HG03103 (cell line): Measurements from ENCODE around the gene SNAP29.

ENCODE experiments used
- ATAC-seq: cut with Tn5 transposase; IDR thresholded peaks from one replicate; pipeline ENCODE4 v1.9.1; 2021; ENCODE audit warnings: low read depth; ENCODE audit not compliant: unreplicated experiment

SNAP29 gene

DNA sequence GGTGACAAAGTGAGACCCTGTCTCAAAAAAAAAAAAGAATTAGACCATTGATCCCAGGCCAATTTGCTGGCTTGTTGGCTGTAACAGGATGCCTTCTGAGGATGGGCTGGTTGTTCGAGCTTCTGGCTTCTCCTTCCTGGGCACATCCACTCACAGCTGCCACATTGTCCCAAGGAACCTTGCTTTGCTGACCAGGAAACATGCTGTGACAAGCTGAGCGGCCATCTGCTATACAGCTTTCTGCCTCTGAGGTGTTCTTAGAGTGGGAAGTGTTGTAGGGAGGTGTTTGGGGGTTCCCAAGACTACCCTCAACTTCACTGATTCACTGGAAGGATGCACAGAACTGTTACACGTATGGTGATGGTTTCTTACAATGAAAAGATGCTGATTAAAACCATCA, 6.5 kb downstream of the SNAP29 start:
- no peak for ATAC-seq

DNA sequence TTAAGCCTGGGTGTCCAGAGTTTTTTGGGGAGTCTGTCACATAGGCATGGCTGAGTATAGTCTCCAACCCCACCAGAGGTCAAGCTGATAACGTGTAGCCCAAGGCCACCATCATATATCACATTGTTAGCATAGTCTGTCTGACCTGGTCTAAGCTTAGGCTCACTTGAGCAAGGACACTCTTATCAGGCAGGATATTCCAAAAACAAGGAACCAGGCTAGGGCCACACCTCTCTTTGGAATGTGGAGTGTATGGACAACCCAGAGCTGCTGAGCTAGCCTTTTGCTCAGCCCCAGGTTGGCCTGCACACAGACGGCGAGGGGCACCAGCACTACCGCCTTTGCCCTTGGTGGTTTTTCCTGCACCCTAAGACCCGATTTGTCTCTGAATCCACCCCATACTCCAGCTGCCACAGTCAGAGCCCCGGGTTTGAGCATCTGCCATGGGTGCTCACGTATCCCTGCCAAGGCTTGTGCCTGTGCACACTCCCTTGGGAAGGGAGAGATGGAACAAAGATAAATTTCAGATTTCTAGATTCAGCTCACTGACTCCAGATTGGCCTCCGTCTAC, 7.2 kb downstream of the SNAP29 start:
- ATAC-seq, result no peak

DNA sequence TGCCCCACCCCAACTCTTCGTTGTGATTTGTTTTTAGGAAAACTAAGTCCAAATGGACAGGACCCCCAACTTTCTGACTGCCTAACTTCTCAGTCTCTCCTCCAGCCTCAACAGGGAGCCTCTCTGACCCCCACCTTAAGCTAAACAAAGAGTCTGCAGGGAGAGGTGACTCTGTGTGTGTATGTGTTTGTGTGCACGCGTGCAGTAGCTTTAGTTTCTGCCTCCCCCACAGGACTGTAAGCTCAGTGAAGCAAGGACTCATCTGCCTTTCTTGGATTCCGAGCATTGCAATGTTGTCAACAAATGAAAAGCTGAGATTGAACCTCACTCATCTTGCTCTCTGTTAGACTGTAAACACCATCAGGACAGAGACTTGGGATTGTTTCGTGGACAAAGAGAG, 7.9 kb downstream of the SNAP29 start:
- ATAC-seq, result no peak

DNA sequence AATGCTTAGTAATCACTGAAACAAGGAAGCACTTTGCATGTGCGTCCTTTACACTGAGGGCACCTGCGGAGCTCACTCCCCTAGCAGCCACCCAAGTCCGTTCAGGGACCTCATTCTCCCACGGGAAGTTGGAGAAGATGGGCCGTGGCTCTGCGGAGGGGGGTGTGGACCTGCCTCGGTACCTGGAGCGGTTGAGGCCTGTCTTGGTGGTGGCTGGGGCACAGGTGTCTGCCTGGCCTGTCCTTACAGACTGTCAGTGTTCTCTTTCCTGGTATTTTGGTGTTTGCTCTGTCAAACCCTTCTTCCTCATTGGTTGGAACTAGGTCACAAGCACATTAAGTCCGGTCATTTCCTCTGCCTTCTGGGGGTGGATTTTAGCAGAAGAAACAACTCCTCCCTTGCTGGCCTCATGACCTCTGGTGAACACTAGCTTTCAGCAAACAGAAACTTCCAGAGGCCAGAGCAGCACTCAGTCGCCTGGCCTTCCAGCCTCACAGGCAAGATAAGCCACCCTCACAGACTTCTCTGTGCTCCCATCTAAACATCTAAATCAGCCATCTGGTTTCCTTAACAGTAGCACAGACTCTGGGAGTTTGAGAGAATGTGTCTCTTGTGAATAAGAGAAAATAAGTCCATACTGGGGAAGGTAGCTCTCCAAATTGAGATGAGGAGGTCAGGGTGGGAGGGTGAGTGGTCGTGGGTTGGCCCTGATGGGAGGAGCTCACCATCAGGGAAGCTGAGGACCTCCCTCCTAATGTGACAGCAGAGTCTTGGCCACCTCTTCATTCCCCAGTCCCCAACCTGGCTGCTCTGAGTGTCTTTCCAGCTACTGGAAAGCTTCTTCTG, 8.6 kb downstream of the SNAP29 start:
- ATAC-seq, result no peak

DNA sequence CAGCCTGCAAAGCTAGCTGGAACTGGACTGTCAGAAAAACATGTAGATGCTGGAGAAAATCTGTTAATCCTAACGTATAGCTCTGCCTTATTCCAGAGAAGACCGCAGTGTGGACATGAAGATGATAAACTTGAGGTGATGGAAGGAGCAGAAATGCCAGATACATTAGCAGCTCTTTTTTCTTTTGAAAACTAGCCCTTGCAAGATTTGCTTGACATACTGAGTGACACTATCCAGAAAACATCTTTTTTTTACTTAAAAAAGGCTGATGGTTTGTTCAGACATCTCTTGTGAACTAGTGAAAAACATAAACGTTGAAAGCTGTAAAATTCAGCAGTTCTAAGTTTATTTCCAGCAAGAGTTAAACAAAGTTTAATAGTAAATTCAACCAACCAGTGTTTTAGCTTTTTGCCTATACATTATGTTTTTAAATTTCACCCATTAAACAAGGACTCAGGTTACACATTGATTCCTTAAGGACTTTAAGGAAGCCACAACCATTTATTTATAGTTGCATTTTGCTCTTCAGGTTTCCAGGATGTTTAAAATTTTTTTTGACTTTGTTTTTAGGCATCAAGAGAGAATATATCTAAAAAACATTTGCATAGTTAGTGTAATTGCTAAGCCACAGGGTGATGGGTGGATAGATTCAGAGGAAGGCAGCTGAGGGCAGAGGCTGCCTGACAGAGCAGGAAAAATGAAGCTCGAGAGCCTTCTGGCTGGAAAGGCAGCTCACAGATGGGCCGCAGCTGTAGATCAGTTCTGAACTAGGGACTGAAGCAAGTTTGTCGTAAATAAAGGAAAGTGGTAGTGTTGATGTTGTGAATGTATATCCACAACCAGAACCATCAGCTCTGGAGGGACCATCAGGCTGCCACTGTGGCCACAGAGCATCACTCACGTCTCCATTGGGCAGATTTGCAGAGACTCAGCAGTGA, 9.5 kb downstream of the SNAP29 start:
- ATAC-seq, result no peak

DNA sequence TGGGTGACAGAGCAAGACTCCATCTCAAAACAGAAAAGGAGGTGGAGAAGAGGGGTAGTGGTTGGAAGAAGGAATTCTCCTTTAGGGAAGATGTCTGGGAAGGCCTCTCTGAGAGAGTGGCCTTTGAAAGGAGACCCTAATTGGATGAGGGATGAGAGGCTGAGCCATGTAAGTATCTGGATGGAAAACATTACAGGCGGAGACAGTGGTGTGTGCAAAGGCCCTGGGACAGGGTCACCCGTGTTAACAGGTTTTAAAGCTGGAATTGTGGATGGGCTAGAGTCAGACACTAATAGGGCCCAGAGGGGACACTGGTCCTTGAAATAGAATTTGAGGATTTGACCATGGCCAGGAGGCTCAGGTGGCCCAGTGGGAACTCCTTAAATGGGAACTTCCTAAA, 10.4 kb downstream of the SNAP29 start:
- ATAC-seq, result no peak

DNA sequence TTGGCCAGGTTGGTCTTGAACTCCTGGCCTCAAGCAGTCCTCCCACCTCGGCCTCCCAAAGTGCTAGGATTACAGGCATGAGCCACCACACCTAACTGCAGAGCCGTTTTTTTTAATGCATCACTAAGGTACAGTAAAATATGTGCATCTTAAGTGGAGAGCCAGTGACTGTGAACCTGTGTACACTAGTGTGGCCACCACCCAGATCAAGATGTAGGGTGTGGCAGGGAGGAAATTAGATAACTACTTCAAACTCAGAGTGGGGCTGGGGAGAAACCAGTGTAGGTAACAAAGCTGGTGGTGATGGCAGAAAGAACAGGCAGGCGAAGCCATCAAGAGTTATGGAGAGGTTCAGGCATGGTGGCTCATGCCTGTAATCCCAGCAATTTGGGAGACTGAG, 14.4 kb downstream of the SNAP29 start:
- no peak for ATAC-seq

DNA sequence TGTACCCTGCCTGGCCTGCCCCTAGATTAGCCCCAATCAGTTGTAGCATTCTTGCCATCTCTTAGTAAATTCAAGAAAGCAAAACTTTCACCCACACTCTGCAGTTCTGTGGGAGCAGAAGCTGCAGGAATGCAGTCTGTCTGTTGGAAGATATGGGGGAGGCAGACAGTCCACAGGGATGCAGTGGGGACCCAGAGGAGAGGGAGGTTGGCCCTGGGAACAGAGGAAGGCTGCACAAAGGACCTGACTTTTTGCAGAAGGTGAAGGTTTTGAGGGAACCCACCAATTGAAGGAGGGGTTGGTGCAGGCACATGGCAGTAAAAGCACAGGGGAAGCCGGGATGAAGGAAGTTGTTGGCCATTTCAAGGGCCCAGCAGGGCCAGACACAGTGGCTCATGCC, 16.5 kb downstream of the SNAP29 start:
- ATAC-seq, result no peak

DNA sequence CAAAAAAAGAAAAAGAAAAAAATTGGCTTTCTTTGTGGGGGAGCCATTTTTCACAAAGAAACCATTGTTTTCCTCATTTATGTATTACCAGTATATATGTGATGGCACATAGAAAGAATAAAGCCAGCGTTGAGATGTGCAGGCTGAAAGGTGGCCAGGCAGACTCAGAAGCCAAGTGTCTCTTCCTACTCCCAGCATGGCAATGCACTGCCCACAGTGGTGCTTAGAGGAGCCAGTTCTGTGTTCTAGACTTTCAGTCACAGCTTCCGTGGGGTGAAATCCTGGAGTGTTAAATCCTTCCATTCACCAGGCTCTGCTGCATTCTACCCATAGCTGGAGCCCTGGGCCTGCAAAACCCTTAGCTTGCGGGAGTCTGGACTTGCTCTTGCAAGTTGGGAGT, 18.9 kb downstream of the SNAP29 start:
- no peak for ATAC-seq

DNA sequence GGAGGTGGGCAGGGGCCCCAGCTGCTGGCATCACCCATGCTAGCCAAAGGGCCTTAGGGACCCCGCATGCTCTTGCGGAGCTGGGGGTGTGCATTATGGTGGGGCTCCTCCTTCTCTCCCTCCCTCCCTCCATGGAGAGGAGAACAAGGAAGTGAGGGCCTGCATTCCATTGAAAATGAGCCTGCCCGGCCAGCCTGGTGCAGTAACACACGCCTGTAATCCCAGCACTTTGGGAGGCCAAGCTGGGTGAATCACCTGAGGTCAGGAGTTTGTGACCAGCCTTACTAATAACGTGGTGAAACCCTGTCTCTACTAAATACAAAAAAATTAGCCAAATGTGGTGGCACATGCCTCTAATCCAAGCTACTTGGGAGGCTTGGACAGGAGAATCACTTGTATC, 22.4 kb downstream of the SNAP29 start:
- ATAC-seq, result no peak

DNA sequence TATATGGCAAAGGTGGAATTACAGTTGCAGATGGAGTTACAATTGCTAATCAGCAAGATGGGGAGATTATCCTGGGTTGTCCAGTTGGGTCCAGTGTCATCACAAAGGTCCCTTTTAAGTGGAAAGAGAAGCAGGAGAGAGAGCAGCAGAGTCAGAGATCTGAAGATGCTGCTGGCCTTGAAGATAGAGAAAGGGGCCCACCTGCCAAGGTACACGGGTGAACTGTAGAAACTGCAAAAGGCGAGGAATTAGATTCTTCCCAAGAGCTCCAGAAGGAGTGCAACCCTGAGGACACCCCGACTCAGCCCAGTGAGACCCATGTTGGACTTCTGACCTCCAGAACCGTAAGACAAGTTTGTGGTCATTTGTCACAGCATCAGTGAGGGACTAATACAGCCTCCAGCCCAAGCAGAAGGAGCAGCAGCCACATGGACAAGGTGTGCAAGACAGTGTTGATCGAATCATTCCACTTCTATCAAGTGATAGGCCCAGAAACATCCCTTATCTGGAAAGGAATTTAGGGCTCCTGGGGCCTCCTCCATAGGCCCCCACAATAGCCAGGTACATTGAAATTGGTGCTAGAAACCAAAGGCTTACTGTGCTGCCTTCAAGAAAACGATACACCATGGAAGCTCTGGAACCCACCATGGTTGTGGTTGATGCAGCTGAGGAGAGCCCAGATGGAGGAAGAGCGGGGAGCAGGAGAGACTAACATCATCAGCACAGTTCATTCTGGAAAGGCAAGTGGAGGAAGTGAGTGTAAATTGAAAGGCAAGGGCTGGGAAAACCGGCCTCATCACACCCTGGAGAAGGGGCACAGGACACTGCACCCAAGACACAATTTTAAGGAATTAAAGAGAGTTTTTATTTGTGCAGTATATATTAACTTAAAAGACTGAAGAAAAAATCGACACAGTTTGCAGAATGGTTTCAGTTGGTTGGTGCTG, 23.3 kb downstream of the SNAP29 start:
- no peak for ATAC-seq

DNA sequence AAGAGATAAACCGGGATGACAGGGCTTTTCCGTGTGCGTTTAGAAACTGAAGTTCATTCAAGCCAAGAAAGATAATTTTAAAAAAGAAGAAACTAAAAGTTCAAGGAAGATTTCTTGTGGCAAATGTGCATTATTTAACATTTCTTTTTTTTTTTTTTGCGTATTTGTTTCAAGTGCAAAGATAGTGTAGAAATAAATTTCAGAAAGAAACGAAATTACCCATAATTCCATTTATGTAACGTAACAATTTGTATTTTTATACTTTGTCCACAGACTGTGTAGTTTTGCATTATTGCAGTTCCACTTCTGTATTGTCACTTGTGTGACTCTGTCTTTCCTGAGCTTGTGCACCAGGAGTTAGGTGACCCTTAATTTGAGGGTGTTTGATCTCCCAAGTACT, 24.0 kb downstream of the SNAP29 start:
- ATAC-seq, result no peak

DNA sequence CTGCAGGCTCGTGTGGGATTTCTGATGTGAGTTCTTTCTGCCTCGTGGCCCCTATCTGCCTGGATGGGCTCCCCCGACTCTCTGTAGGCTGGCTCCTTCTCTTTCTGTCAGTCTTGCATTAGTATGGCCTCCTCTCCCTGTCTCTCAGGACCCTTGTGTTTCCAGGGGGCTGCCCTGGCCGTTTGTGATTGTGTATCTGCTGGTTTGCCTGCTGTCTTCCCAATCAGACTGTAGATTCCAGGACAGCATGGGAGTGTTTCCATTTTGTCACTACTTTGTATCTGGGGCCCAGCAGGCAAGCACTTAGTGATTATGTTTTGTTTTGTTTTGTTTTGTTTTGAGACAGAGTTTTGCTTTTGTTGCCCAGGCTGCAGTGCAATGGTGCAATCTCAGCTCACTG, 25.6 kb downstream of the SNAP29 start:
- no peak for ATAC-seq

DNA sequence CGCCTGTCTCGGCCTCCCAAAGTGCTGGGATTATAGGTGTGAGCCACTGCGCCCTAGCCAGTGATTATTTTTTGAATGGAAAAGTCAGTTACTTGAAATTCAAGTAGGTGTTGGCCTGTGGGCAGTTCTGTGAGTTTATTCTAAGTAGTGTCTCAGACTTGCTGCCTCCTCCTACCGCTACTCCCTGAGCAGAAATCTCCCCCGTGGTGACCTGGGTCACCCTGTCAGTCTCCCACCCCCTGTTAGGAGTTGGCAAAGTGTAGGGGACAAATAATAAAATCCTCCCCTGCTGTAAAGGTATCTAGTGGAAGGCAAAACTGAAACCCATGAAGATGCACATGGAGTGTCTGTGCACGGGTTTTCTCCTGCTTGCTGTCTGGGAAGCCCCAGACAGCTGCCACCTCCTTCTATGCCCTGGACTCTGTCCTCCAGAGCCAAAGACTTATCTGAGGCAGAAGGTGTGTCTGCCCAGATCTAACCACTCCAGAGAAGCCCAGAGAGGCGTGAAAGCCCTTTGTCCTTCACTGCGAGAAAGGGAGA, 26.3 kb downstream of the SNAP29 start:
- no peak for ATAC-seq

DNA sequence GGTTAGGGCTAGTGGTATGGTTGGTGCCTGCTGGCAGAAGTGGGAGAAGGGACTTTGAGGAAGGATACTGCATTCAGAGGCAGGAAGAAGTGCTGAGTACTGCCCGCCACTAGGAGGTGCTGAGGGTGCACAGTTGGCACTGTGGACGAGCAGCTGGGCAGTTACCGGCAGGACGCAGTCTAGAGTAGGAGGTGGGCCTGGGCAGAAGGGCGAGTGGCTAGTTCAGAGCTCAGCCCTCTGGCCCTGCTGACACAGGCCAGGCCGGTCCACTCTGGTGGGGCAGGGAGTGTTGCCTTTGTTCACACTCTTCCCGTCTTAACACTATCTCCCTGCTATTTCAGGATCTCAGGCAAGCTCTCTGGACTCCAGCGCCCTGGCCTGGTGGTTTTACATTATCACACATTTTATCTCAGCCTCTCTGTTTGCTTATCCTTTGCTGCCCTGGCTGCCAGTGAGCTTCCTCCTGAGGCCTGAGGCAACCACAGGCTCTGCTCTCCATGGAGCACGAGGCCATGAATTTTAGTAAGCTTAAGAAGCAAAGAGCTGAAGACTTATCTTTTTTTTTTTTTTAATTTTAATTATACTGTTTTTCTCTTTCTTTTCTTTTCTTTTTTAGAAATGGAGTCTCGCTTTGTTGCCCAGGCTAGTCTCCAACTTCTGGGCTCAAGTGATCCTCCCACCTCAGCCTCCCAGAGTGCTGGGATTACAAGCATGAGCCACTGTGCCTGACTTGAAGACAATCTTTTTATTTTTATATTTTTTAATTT, 26.9 kb downstream of the SNAP29 start:
- ATAC-seq, result no peak

DNA sequence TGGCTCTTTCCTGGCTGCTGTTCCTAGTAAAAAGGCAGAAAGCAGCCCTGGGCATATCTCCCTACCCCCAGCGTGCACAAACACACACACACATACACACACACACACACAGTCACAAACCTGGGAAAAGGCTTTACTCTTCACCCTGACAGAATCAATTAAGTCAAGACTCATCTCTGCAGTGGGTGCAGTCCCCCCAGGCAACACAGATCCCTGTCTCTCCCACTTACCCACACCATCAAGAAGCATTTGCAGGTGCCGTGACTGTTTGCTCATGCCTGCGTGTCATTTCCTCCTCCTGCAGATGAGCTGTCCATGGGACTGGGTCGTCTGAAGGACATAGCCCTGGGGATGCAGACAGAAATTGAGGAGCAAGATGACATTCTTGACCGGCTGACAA, 28.6 kb downstream of the SNAP29 start:
- ATAC-seq, result no peak

DNA sequence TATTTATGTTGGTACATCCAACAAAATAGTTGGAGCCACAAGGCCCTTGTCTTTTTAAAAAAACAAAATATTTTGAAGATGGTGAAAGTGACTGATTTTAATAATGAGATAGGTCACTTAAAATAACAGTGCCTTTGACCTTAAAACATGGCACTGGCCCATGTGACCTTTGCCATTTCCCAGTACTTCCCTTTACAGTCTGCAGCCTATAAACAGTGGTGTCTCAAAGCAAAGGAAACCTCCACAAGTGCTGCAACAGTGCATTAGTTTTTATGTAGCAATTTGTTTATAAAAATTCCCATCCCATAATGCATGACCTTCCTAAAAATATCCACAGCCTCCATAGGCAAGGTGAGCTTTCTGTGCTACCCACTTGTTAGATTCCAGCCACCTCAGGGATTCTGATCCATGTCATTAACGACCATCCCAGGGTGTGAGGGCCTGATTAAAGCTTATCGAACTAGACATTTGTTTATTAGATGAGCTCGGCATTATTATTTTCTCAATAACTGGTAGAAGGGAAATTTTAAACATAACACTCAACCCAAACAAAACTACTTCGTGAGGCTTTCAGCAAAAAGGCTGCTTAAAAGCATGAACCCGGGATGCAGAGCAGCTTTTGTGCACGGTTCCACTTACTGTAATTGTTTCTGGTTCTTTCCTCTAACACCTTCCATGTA, 30.4 kb downstream of the SNAP29 start:
- ATAC-seq, result no peak

DNA sequence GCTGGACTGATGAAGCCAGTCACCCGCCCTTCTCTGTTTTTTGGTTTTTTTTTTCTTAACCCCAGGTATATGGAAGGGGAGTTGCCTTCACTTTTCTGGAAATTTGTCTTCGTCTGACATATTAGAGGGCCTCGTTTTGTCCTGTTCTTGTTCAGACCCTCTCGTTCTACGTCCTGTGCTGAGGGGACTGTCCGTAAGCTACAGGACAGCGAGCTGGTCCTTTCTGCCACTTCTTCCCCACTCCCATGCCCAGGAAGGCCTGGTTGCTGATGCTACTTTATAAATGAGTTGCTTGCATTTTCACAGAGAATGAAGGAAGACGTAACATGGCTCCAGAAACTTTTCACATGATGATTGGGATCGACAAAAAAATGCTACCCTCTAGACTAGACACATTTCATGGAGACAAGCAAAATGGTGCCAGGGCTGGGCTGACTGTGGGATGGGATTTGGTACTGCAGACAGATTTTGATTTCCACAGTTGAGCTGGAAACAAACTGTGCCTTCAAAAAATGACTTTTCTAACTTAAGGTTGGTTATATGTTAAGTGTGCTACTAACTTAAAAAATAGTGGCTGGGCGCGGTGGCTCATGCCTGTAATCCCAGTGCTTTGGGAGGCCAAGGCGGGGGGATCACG, 31.2 kb downstream of the SNAP29 start:
- ATAC-seq, result no peak
